ENCODE data around the gene ADAMTS1. TPM values are rescaled to one million over a fixed set of nuclear protein-coding genes. Genes with fewer than 3 reads are reported as not detected.
A peak's percentile ranks its signal among the peaks of the same experiment; 100 is the strongest.

The ADAMTS1 gene
- total RNA-seq, 2 donors from 2014 or later: 24.4 to 35.2 TPM

DNA sequence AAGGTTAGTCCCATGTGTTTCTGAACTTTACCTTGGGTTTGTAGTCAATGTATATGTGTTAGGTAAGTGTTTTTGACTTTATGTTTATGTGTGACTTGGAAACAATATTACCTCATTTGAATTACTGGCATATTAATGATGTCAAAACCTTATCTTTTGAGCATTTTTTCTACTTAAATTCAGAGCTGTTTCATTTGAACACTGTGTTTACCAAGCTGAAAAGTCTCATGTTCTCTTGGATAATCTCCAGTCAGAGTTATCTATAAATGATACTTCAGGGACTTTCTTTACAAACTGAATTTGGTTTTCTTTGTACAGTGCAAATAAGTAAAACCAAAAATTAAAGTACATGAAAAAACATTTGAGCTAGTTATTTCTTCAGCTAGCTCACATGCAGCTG, 30.0 kb downstream of the ADAMTS1 start:
- no peak overlapping the region for H3K27ac Mint-ChIP-seq
- H3K4me3 Mint-ChIP-seq: no peak overlapping the region
- ATAC-seq: no peak
- H3K36me3 Mint-ChIP-seq: no peaks in the 10 kb centered on the region
- no peaks in the 10 kb centered on the region for H3K9me3 Mint-ChIP-seq
- no peaks in the 10 kb centered on the region for H3K27me3 Mint-ChIP-seq
- DNase-seq (ENCODE audit: low spot score): no peak
- peaks cover 0 to 5% of the 10 kb centered on the region in 2 donors for H3K4me1 Mint-ChIP-seq (ENCODE audit: low read depth in 2 of 2)

DNA sequence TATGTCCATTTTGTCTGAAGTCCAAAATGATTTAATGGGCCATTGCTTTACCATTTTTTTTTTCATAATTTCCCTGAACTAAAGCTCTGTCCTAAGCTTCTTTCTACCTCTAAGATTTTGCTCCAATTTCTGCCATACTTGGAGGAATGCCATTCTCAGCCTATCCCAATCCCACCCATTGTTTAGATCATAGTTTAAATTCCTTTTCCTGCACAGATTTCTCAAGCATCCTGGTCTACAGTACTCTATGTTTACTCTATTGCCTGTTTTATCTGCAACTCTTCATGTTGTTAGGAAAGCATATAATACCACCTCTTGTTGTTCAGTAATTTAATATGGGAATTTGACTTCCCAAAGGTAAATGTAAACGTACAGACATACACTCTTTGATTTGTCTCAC, 30.8 kb downstream of the ADAMTS1 start:
- ATAC-seq (no peak), DNase-seq (ENCODE audit: low spot score) (no peak)
- Mint-ChIP-seq H3K27me3 (no peaks in the 10 kb centered on the region), H3K36me3 (no peaks in the 10 kb centered on the region), H3K27ac (no peak overlapping the region), H3K4me3 (no peak overlapping the region), H3K4me1 (ENCODE audit: low read depth in 2 of 2) (peaks cover 0 to 5% of the 10 kb centered on the region in 2 donors), H3K9me3 (no peaks in the 10 kb centered on the region)

DNA sequence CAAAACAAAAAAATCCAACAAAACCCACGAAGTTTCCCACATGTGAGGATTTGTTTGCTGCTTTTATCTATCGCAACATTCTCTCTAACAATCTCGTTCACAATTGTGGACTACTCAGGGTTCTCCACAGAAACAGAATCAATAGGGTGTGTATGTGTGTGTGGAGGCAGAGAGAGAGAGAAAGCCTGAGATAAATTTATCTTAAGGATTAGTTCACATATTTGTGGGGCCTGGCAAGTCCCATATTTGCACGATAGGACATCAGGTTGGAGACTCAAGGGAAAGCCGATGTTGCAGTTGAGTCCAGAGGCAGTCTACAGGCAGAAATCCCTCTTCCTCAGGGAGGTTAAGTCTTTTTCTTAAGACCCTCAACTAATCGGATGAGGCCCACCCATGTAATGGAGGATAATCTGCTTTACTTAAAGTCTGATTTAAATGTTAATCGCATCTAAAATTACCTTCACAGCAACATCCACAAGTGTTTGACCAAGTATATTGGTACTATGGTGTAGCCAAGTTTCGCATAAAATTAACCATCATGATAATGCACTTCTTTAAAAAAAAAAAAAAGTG, 31.7 kb downstream of the ADAMTS1 start:
- no peak for ATAC-seq
- H3K27me3 Mint-ChIP-seq: no peaks in the 10 kb centered on the region
- H3K27ac Mint-ChIP-seq: no peak overlapping the region
- H3K9me3 Mint-ChIP-seq: no peaks in the 10 kb centered on the region
- DNase-seq (ENCODE audit: low spot score): no peak
- H3K4me1 Mint-ChIP-seq (ENCODE audit: low read depth in 2 of 2): no peaks in the 10 kb centered on the region
- H3K36me3 Mint-ChIP-seq: no peaks in the 10 kb centered on the region
- H3K4me3 Mint-ChIP-seq: no peak overlapping the region

DNA sequence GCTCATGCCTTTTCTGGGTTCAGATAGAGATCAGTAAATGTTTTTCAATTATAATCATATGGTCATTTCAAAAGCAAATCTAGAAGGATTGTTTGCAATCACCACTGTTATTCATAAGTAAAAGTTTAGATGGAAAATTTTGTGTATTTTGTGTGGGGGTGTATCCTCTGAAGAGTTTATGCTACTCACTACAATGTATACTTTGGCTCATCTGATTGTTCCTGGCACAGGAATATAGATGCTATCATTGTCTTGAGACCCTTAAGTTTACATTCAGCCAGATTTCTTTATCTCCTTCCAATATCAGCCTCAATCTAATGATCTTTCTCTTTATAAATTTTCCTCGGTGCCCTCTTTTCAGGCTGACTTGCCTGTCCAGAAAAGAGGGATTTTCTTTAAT, 33.0 kb downstream of the ADAMTS1 start:
- Mint-ChIP-seq H3K27me3 (no peaks in the 10 kb centered on the region), H3K27ac (no peak overlapping the region), H3K9me3 (no peaks in the 10 kb centered on the region), H3K36me3 (no peaks in the 10 kb centered on the region), H3K4me1 (ENCODE audit: low read depth in 2 of 2) (peaks cover 2 to 6% of the 10 kb centered on the region in 2 donors), H3K4me3 (no peak overlapping the region)
- DNase-seq (ENCODE audit: low spot score): no peak
- no peak for ATAC-seq

DNA sequence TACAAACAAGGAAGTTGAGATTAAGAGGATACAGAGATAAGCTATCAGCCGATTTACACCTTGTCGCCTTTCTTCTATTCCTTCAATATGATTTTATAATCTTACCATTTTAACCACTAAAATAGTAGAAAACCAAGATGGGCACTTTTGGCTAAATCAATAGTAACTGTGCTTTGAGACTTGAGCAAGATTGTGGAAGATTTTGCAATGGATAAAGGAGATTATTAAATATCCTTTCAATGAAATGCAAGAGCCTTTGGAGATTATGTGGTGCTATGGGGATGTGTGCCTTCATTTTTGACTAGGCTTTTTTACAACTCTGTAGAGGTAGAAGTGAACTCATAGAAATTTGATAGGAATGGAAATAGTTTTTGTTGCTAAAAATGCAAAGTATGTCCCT, 33.7 kb downstream of the ADAMTS1 start:
- H3K27me3 Mint-ChIP-seq: no peaks in the 10 kb centered on the region
- peaks cover 7 to 11% of the 10 kb centered on the region in 2 donors for H3K4me1 Mint-ChIP-seq (ENCODE audit: low read depth in 2 of 2)
- no peaks in the 10 kb centered on the region for H3K36me3 Mint-ChIP-seq
- DNase-seq (ENCODE audit: low spot score): no peak
- H3K4me3 Mint-ChIP-seq: no peak overlapping the region
- H3K27ac Mint-ChIP-seq: no peak overlapping the region
- H3K9me3 Mint-ChIP-seq: no peaks in the 10 kb centered on the region
- no peak for ATAC-seq

DNA sequence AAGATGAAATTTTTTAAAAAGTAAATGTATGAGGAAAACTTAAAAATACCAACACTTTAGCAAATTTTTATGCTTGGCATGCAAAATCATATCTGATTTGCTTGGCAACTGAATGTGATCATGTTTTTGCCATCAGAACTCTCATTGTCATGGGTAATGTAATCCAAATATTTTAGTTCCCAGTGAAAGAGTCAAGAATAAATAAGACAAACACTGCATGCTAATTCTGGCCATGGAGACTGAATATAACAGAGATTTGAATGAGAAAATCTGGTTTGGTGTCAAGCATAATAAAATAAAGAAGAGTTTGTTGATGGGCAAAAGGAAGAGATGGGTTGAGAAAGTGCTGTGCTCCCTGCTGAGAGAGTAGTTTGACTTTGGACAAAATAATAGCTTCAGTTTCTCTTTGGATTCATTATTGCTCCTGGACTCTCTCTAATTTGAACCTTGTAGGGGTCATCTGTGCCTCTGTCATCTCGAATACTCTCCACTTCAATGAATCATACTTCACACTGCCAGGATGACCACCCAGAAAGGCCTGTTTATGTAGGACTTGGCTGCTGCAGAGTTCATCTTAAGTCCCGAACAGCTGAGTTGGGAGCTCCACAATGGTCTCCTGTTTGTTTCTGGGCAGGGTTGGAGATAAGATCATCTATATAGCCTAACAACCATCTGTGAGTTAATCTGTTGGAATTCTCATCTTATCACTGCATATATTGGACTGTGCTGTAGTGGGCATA, 34.4 kb downstream of the ADAMTS1 start:
- DNase-seq (ENCODE audit: low spot score) (no peak), ATAC-seq (no peak)
- H3K4me1 Mint-ChIP-seq (ENCODE audit: low read depth in 2 of 2): peaks cover 7 to 11% of the 10 kb centered on the region in 2 donors
- no peaks in the 10 kb centered on the region for H3K27me3 Mint-ChIP-seq
- no peak overlapping the region for H3K27ac Mint-ChIP-seq
- H3K9me3 Mint-ChIP-seq: no peaks in the 10 kb centered on the region
- H3K4me3 Mint-ChIP-seq: no peak overlapping the region
- H3K36me3 Mint-ChIP-seq: no peaks in the 10 kb centered on the region

DNA sequence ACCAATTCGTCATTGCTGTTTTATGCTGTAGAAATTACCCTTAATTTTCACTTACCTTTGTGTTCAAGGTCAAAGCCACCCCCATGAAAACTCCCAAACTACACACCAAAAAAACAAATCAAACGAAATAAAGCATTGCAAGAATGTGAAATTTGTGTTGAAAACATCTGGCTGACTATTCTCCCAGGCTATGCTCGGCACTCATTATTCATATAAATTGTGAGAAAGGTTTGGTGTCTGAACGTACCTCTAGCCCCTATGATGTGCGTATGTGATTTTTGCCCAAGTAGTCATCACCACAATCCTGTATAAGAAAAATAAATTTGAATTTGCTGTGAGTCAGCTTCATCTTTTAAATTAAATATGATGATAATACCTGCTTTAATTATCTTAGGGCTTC, 34.9 kb downstream of the ADAMTS1 start:
- Mint-ChIP-seq H3K4me1 (ENCODE audit: low read depth in 2 of 2) (peaks cover 7 to 11% of the 10 kb centered on the region in 2 donors), H3K4me3 (no peak overlapping the region), H3K27me3 (no peaks in the 10 kb centered on the region), H3K36me3 (no peaks in the 10 kb centered on the region), H3K27ac (no peak overlapping the region), H3K9me3 (no peaks in the 10 kb centered on the region)
- ATAC-seq: no peak
- no peak for DNase-seq (ENCODE audit: low spot score)

DNA sequence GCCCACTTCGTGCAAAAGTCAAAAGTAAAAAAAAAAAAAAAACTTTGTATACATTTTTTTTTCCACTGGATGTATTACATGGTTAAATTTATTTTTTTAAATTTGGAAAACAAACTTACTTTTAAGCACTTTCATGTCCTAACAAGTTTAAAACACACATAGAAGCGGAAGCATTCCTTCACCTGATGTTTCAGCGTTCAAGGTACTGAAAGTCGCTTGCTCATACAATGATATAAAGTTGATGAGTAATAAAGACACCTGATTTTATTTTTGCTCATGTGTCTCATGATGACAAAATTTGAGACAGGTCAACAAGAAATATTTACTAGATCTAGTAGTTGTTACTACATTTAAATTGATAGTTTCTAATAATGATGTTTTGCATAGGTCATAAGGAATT, 35.5 kb downstream of the ADAMTS1 start:
- no peaks in the 10 kb centered on the region for H3K9me3 Mint-ChIP-seq

DNA sequence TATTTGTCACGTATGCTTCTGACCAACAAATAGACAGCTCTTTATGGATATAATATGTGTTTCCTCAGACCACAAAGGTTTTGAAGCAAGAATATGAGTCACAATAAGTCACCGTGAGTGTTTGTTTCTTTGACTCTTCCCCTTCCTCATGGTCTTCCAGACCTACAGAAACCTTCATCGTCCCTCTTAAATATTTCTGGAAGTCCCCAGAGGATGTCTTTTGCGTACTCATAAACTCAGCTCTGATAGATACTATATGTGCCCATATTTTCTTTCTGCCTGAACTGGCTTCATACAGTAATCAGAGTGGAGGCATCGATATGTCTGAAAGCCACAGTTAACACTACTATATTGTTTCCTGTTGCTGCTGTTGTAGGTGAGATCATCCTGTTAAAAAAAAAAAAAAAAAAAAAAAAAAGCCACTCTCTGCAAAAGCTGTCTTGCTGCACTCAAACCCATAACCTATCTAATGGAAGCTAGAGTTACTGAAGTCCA, 38.4 kb downstream of the ADAMTS1 start:
- Mint-ChIP-seq H3K4me1 (ENCODE audit: low read depth in 2 of 2) (peaks cover 7 to 14% of the 10 kb centered on the region in 2 donors), H3K9me3 (no peaks in the 10 kb centered on the region), H3K27me3 (no peaks in the 10 kb centered on the region), H3K27ac (peak overlapping the region; percentile 63 to 66), H3K36me3 (no peaks in the 10 kb centered on the region), H3K4me3 (peak overlapping the region; percentile 65)
- DNase-seq (ENCODE audit: low spot score): no peak
- peak; percentile 72 to 84 for ATAC-seq

More for the DNA sequence above, 35.5 kb downstream of the ADAMTS1 start:
- Mint-ChIP-seq H3K4me3 (no peak overlapping the region), H3K4me1 (ENCODE audit: low read depth in 2 of 2) (peaks cover 7 to 11% of the 10 kb centered on the region in 2 donors), H3K27me3 (no peaks in the 10 kb centered on the region), H3K27ac (no peak overlapping the region), H3K36me3 (no peaks in the 10 kb centered on the region)
- no peak for DNase-seq (ENCODE audit: low spot score)
- no peak for ATAC-seq

DNA sequence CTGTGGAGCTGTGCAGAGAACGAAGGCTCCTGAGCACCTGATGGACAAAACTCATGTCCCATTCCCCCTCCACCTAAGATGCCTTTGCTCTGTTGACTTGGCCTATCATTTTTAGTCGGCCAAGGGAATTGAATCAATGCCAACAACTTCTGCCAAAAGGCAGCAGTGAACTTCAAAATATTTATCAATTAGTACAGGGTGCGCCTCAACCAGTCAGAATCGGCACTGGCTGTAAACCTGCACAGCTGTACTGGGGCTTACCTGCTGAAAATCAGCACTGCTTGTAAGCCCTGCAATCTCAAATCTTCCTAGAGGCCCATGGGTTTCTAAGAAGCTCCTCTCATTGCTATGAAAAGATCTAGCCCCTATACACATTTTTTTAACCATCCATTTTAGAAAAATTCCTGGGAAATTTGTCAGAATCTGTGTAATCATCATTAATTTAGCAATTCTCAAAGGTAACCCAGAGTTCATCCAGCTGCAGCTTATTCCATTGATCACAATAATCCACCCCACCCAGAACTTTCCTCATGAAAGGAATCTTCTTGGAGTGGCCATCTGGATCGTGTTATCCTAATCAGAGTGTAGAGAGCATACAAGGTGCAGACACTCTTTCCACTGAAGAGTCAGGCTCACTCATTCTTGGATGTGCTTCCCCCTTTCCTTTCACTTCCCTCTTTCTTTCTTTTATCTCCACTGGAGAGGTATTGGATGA, 40.2 kb downstream of the ADAMTS1 start:
- no peaks in the 10 kb centered on the region for H3K9me3 Mint-ChIP-seq
- H3K4me3 Mint-ChIP-seq: no peak overlapping the region
- ATAC-seq (no peak), DNase-seq (ENCODE audit: low spot score) (no peak)
- peaks cover 7 to 14% of the 10 kb centered on the region in 2 donors for H3K4me1 Mint-ChIP-seq (ENCODE audit: low read depth in 2 of 2)
- H3K36me3 Mint-ChIP-seq: no peaks in the 10 kb centered on the region
- H3K27me3 Mint-ChIP-seq: peaks cover 0 to 2% of the 10 kb centered on the region in 2 donors
- no peak overlapping the region for H3K27ac Mint-ChIP-seq

DNA sequence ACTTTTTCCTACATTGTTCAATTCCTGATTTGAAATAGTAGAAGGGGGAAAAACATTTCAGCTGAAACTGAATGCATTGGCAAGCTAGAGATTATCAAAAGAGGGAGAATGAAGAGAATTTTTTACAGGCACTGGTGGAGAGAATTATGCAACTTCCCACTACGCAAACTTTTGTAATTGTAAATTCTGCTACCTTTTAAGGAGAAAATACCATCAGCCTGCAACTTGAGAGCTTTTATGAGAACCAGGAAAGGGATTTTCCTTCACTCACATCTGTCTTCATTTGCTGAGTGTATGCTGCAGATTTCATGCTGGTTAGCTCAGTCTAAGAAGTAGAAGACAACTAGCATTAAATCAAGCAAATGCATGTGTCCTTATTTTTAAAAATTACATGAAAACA, 43.7 kb downstream of the ADAMTS1 start:
- ATAC-seq (no peak), DNase-seq (ENCODE audit: low spot score) (no peak)
- Mint-ChIP-seq H3K27ac (no peak overlapping the region), H3K9me3 (no peaks in the 10 kb centered on the region), H3K27me3 (peaks cover 0 to 2% of the 10 kb centered on the region in 2 donors), H3K36me3 (no peaks in the 10 kb centered on the region), H3K4me3 (no peak overlapping the region), H3K4me1 (ENCODE audit: low read depth in 2 of 2) (peaks cover 0 to 7% of the 10 kb centered on the region in 2 donors)

DNA sequence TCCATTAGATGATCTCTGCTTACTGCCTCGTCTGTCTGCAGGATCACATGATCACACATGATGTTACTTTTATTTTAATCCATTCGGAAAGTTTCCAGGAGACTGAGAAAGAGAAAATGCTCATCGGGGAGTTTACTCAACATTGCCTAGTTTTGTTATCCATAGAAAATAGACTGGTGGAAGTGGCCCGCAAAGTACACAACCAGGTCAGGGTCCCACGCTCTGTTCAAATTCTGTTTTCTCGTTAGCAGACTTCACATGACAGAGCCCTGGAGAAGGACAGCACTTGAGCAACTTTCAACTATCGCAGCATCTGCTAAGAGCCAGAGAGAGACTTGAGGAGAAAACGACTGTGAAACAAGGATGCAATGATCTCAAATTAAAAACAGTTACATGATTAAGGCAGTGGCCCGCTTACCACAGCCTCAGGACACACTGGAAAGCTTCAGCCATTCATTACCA, 44.2 kb downstream of the ADAMTS1 start:
- DNase-seq (ENCODE audit: low spot score): no peak
- Mint-ChIP-seq H3K4me3 (no peak overlapping the region), H3K27ac (no peak overlapping the region), H3K36me3 (no peaks in the 10 kb centered on the region), H3K27me3 (peaks cover 0 to 3% of the 10 kb centered on the region in 2 donors), H3K9me3 (no peaks in the 10 kb centered on the region), H3K4me1 (ENCODE audit: low read depth in 2 of 2) (peaks cover 0 to 7% of the 10 kb centered on the region in 2 donors)
- ATAC-seq: no peak

DNA sequence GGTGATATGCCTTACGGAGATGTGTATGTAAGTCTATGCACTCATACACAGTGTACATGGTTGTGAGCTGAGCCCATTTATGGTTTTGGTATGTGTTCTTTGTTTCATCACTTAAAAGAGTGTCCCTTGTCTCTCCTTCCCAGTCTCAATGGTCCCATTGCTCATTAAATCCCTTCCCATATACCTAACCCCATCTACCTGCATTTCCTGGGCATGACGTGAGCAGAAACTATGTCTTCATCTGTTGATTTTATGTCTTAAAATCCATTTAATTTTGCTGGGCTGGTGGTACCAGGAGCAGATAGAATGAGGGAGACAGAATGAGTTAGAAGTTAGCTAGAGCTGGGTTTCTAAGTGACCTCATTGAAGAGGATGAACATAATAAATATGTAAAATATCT, 44.8 kb downstream of the ADAMTS1 start:
- Mint-ChIP-seq H3K27ac (no peak overlapping the region), H3K36me3 (no peaks in the 10 kb centered on the region), H3K4me1 (ENCODE audit: low read depth in 2 of 2) (peaks cover 0 to 7% of the 10 kb centered on the region in 2 donors), H3K4me3 (no peak overlapping the region), H3K9me3 (no peaks in the 10 kb centered on the region), H3K27me3 (peaks cover 0 to 5% of the 10 kb centered on the region in 2 donors)
- DNase-seq (ENCODE audit: low spot score) (no peak), ATAC-seq (no peak)

DNA sequence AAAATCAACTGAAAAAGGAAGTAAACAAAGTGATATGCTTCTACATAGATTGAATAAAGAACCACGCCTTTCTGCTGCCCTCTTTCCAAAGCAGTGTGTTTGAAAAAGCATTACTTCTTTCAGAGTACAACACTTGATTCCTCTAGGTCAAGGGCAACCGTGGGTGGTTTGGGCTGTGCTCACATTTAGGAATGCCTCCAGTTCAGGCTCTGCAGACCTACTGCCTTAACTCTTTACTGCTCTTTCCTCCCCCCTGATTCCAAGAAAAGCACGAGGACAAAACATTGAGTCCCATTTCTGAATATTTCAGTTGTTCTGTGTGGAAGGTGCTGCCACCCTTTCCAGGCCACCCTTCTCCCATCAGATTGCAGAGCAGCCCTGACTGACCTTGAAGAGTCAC, 45.2 kb downstream of the ADAMTS1 start:
- Mint-ChIP-seq H3K27ac (no peak overlapping the region), H3K9me3 (no peaks in the 10 kb centered on the region), H3K4me1 (ENCODE audit: low read depth in 2 of 2) (peaks cover 0 to 7% of the 10 kb centered on the region in 2 donors), H3K36me3 (no peaks in the 10 kb centered on the region), H3K27me3 (peaks cover 0 to 5% of the 10 kb centered on the region in 2 donors), H3K4me3 (no peak overlapping the region)
- no peak for DNase-seq (ENCODE audit: low spot score)
- no peak for ATAC-seq

All from natural killer cell treated with Interleukin-12 subunit alpha and Interleukin-12 subunit beta and Interleukin-15 and Interleukin-18, amount 100 ng/mL, for 72 hours (primary cell).